Parathyroid adenoma (tissue), 2 donors: ENCODE results near the gene NUDT22.

Experiments
- H2AFZ ChIP-seq: fragments of 300-600 bp; sonication (generic); one replicate; pipeline ENCODE4 v1.7.0; 2017; ENCODE audit warnings: antibody characterized with exemption, mild to moderate bottlenecking
- H3K27ac ChIP-seq: fragments of 300-600 bp; sonication (generic); one replicate; pipeline ENCODE4 v1.7.0; 2017
- H3K27me3 ChIP-seq: fragments of 300-600 bp; sonication (generic); one replicate; pipeline ENCODE4 v1.7.0; 2017; ENCODE audit warnings: low read length; ENCODE audit not compliant: control insufficient read depth, insufficient read depth
- H3K36me3 ChIP-seq: fragments of 300-600 bp; sonication (generic); one replicate; pipeline ENCODE4 v1.7.0; 2017; ENCODE audit warnings: low read length; ENCODE audit not compliant: control insufficient read depth, insufficient read depth
- H3K4me1 ChIP-seq: fragments of 300-600 bp; sonication (generic); one replicate; pipeline ENCODE4 v1.7.0; 2017; ENCODE audit warnings: control low read depth
- H3K4me2 ChIP-seq: fragments of 300-600 bp; sonication (generic); one replicate; pipeline ENCODE4 v1.7.0; 2017; ENCODE audit warnings: low read length
- H3K4me3 ChIP-seq: fragments of 300-600 bp; sonication (generic); one replicate; pipeline ENCODE4 v1.7.0; 2017; ENCODE audit warnings: low read depth, low read length
- H3K79me2 ChIP-seq: fragments of 300-600 bp; sonication (generic); one replicate; pipeline ENCODE4 v1.7.0; 2017; ENCODE audit warnings: control low read depth
- H3K9ac ChIP-seq: fragments of 300-600 bp; sonication (generic); one replicate; pipeline ENCODE4 v1.7.0; 2017; ENCODE audit warnings: mild to moderate bottlenecking
- H3K9me3 ChIP-seq: fragments of 300-600 bp; sonication (generic); one replicate; pipeline ENCODE4 v1.7.0; 2017; ENCODE audit warnings: low read length; ENCODE audit not compliant: control insufficient read depth
- TF ChIP-seq, protein P1 (sequence below): fragments of 300-600 bp; sonication (generic); IDR thresholded peaks from one replicate; pipeline ENCODE4 v1.7.0; 2017; ENCODE audit warnings: antibody characterized with exemption, mild to moderate bottlenecking
- donor health status: primary hyperparathyroidism.

NUDT22 gene

DNA sequence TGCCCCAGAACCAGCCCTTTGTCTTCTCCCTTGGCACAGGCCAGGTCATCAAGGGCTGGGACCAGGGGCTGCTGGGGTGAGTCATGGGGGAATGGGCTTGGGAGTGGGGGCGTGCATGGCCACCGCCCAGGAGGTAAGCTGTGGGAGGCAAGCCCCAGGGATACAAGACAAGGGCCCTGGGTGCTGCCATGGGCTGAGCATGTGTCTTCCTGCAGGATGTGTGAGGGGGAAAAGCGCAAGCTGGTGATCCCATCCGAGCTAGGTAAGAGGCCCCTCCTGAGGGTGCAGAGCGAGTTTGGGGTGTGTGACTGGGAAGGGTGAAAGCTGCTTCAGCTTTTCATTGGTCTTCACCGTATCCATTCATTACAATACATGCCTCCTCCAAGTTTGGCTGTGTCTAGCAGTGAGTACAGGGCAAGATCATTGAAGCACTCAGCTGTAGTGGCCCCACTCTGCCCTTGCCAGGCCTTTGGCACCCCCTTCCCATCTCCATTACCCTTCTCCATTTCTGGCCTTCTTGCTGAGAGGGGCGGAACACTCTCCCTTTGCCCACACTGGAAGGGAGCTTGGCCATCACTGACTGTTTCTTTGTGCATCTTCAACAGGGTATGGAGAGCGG, 17.3 kb downstream of the NUDT22 start:
- no peaks in the 10 kb centered on the region for H3K9me3 ChIP-seq
- TF ChIP-seq, protein P1, sequence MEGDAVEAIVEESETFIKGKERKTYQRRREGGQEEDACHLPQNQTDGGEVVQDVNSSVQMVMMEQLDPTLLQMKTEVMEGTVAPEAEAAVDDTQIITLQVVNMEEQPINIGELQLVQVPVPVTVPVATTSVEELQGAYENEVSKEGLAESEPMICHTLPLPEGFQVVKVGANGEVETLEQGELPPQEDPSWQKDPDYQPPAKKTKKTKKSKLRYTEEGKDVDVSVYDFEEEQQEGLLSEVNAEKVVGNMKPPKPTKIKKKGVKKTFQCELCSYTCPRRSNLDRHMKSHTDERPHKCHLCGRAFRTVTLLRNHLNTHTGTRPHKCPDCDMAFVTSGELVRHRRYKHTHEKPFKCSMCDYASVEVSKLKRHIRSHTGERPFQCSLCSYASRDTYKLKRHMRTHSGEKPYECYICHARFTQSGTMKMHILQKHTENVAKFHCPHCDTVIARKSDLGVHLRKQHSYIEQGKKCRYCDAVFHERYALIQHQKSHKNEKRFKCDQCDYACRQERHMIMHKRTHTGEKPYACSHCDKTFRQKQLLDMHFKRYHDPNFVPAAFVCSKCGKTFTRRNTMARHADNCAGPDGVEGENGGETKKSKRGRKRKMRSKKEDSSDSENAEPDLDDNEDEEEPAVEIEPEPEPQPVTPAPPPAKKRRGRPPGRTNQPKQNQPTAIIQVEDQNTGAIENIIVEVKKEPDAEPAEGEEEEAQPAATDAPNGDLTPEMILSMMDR, result no peak
- no peak overlapping the region for H3K27ac ChIP-seq
- H3K4me3 ChIP-seq, result no peak overlapping the region
- no peak overlapping the region for H3K9ac ChIP-seq
- H3K27me3 ChIP-seq, result no peaks in the 10 kb centered on the region
- no peak overlapping the region for H2AFZ ChIP-seq
- no peaks in the 10 kb centered on the region for H3K79me2 ChIP-seq
- peaks cover 12% of the 10 kb centered on the region for H3K4me1 ChIP-seq
- no peak overlapping the region for H3K4me2 ChIP-seq
- H3K36me3 ChIP-seq, result no peaks in the 10 kb centered on the region

DNA sequence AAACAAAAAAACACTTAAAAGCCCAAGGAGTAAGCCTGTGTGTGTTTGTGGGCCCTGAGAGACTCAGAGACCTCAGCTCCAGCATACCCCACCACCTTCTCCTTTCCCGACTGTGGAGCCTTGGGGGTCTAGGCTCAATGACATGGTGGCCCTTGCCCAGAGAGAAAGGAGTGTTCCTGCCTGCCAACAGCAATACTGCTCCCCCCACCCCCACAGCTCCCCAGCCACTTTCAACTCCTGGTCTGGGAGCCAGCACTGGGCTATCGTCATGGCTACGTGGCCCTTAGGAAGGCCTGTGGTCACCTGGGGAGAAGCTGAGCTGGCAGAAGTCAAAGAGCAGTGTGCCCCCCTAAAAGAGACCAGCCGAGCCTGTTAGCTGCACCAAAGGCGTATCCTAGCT, 18.0 kb downstream of the NUDT22 start:
- no peak overlapping the region for H3K4me3 ChIP-seq
- no peaks in the 10 kb centered on the region for H3K27me3 ChIP-seq
- no peaks in the 10 kb centered on the region for H3K9me3 ChIP-seq
- no peaks in the 10 kb centered on the region for H3K36me3 ChIP-seq
- no peak overlapping the region for H3K9ac ChIP-seq
- peaks cover 12% of the 10 kb centered on the region for H3K4me1 ChIP-seq
- no peaks in the 10 kb centered on the region for H3K79me2 ChIP-seq
- H2AFZ ChIP-seq, result no peak overlapping the region
- TF ChIP-seq, protein P1, result no peak
- no peak overlapping the region for H3K4me2 ChIP-seq
- no peak overlapping the region for H3K27ac ChIP-seq

DNA sequence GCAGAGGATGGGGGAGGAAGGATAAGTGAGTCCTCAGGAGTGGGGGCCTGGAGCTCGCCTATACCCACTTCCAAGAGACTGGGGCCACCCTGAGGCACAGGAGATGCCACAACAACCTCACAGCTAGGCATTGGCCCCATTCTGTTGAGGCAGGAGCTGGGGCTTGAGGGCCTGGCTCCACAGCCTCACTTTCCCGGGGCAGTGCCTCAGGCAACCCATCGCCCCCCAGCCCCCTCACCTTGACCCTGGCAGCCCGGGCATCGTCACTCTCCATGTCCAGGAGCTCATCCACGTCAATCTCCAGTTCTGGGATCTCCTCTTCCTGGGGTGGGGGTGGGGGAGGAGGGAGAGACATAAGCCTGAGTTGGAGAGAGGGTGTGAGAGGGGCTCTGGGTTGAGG, 18.9 kb downstream of the NUDT22 start:
- Histone ChIP-seq H3K36me3 (no peaks in the 10 kb centered on the region), H2AFZ (no peak overlapping the region), H3K4me1 (peaks cover 8% of the 10 kb centered on the region), H3K79me2 (no peaks in the 10 kb centered on the region), H3K27ac (no peak overlapping the region), H3K9ac (no peak overlapping the region), H3K9me3 (no peaks in the 10 kb centered on the region), H3K27me3 (no peaks in the 10 kb centered on the region), H3K4me2 (peak overlapping the region; percentile 75), H3K4me3 (no peak overlapping the region)
- TF ChIP-seq, protein P1, result no peak

DNA sequence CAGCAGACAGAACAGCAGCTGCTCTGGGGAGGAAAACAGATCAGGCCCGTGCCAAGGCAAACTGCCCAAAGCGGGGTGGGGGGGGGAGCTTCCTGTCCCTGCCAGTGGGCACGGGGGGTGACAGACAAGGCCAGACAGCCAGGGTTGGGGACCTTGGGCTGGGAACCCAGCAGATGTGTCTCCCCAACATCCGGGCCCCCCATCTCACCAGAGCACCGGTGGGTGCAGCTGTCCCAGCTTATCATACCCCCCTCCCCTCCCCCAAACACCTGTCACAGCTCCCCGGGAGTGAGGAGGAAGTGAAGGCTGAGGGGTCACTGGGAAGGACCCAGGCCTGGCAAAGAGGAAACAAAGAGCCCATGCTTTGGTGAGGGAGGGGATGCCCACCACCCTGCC, 19.3 kb downstream of the NUDT22 start:
- Histone ChIP-seq H3K36me3 (no peaks in the 10 kb centered on the region), H3K27ac (peak overlapping the region; percentile 36), H3K9me3 (no peaks in the 10 kb centered on the region), H3K79me2 (no peaks in the 10 kb centered on the region), H3K4me2 (peak overlapping the region; percentile 75), H3K9ac (no peak overlapping the region), H3K4me1 (peaks cover 4% of the 10 kb centered on the region), H3K4me3 (peak overlapping the region; percentile 58), H2AFZ (no peak overlapping the region), H3K27me3 (no peaks in the 10 kb centered on the region)
- TF ChIP-seq, protein P1, result no peak
